Superior temporal gyrus (tissue), 1 donor: ENCODE results near the gene PRKN.
A peak's percentile ranks its signal among the peaks of the same experiment; 100 is the strongest.
"Not testable (repeated sequence)": the region's sequence is repeated elsewhere in the genome, so short reads cannot be mapped to it uniquely, and the experiment has no call there.

Experiments
- DNase-seq: peaks from one replicate; pipeline ENCODE4 v3.0.0-alpha.2; 2016; ENCODE audit errors: extremely low spot score

Gene PRKN

DNA sequence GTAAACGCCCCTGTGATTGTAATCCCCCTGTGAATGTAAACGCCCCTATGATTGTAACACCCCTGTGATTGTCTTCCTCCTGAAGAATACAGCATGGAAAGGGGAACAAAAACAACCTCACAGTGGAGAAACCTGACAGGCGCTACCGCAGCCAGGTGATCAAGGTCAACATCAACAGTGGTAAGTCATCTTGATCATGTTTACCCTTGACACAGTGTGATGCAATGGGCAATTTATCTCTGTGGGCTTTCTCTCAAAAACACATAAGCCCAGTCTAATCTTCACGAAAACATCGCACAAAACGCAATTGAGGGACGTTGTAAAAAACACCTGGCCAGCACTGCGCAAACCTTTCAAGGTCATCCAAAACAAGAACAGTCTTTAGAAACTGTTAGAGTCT lies 277.2 kb downstream of the PRKN start:
- no peak for DNase-seq

DNA sequence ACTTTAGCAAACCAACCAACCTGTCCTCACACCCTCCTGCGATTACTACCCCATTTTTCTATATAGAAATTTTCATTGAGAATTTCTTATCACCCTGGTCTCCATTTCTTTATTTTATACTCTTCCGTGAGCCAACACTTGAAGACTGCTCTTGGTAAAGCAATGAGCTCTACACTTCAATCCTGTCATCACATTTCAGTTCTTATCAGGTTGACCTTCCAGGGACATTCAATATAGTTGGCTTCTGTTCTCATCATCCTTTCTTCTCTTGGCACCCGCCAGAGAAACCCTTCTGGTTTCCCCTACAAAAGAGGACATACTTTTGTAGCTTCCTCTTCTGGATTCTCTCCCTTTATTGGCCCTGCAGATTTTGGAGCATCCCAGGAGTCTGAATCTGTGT lies 279.3 kb downstream of the PRKN start:
- no peak for DNase-seq

DNA sequence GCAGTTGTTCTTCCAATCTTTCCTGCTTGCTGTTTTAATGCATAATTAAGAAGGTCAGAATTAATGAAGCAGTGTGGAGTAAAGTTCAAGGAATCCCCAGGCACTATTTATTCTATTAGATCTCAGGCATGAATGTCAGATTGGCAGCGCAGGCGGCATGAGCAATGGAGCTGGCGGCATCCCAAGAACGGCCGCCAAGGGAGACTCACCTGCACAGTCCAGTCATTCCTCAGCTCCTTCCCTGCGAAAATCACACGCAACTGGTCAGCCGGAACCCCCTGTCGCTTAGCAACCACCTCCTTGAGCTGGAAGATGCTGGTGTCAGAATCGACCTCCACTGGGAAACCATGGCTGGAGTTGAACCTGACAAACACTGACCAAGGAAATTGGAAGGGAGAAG lies 284.5 kb downstream of the PRKN start:
- no peak for DNase-seq

DNA sequence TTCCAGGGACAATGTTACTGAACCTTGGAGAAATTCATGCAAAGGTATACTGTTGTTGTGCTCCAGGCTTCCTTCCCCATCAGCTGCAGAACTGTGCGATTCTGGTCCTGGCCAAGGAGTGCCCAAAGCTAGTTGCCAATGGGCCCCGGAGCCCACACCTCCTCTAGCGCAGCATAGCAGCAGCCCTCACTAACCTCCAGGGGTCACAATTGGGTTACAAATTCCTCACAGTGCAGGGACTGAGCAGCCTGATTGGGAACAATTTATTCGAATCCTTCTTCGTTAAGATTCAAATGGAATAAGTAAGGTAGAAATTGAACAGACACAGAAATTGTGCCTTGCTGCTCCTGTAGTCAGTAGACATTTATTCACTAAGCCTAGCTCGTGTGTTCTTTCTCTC lies 284.9 kb downstream of the PRKN start:
- DNase-seq: peak; percentile 83

DNA sequence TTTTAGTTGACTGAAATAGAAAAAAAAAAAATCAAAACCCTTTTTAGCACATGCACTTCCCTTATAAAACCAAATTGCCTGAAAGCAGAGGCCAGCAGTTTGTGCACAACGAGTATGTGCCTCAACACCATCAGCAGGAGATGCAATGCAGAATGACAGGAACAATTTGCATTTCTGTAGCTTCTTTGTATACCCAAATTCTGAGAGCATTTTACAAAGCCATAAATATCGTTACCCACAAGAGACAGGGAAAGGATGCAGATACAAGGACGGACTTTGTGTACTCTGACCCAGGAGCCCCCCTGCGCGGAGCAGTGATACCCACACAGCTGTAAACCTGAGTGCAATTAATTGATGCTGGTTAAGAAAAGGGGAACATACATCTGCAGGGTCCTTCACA lies 285.6 kb downstream of the PRKN start:
- DNase-seq: no peak

DNA sequence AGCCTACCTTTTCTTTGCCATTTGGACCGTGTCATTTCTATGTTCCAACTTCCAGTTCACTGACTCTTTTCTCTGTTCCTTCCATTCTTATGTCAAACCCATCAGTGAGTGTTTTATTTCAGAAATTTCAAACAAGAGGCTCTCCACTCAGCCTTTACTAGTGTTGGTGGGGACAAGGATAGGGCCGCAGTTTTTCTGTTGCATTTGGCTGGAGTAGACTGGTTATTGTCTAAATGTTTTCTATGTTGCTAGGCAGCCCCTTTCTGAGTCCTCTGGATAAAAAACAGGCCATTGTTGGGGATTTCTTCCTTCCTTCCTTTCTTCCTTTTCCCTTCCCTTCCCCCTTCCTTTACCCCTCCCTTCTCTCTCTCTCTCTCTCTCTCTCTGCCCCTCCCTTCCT lies 288.6 kb downstream of the PRKN start:
- no peak for DNase-seq

DNA sequence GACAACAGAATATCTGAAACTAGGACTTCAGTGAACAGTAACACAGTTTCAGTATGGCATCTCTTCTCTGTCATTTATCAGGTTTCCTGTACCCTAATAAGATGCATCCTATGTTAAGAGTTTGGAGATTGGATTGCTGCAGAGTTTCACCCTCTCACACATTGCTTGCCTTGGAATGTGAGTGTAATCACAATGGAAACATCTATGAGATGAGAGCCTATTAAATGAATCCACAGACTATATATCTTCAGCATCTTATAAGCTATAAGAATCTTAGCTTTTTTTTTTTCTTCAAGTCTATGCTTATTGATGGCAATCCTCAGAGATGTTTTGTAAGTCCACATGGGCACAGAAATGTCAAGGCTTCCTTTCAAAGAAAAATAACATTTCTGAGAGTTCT lies 292.5 kb downstream of the PRKN start:
- DNase-seq: no peak

DNA sequence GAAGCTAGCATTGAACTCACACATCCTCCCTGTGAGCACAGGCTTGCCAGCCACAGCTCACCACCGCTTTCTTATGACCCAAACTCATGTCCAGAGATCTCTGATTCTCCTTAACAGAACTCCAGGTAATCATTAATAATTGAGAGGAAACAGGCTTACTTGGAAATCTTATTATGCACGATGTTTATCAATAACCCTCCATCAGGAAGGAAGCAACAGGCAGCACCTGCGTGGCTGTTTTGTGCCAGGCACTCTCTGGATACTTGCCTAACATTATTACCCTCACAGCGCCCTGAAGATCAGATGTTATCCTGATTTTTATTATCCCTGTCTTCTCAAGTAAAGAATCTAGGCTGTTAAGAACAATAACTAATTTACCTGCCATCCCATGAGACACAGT lies 306.6 kb downstream of the PRKN start:
- DNase-seq: no peak

DNA sequence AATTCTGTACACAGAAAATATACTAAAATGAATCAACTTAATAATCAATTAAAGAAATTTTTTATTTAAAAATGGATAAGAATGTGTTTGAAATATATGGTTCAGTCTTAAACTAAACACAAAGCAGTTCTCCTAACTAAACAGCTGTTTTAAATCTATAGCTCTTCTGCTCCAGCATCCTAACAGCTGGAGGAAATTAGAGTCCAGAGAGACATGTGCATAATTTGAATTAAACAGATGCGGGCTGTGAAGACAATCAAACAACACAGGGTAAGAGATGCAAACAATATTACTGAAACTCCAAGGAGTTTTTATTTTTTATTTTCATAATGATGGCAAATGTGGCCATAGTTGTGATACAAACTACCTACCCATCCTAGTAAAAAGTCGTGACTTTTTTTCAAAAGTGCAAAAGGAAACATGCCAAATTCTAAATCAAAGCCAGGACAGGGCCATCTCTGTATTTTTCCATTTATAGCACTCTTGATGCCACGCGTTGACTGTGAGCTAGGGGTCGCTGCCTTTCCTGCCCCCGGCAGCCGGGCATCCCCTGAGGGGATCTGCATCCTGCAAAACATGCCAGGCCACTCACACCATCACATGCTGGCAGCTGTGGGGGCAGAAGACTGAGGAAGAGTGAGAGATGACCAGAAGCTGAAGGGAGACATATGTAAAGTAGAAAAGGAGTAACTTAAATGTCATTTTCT lies 310.6 kb downstream of the PRKN start:
- DNase-seq: no peak

DNA sequence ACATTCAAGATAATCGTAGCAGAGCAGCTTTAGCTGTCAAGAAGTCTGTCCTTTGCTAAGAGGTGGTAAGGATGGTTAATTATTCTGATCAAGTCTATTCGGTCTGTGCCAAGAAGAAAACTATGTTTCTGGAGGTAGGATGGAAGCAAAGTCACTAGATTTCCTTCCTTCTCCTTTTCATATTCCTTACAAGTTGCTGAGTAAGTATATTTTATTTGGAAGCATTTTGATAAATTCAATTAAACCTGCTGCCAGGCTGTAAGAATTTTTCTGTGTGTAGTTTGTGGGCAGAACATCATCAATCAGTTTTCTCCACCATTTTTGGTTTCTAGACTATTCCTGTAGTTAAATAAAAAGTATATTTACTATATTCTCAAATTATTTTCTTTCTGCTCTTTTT lies 311.3 kb downstream of the PRKN start:
- DNase-seq: no peak

DNA sequence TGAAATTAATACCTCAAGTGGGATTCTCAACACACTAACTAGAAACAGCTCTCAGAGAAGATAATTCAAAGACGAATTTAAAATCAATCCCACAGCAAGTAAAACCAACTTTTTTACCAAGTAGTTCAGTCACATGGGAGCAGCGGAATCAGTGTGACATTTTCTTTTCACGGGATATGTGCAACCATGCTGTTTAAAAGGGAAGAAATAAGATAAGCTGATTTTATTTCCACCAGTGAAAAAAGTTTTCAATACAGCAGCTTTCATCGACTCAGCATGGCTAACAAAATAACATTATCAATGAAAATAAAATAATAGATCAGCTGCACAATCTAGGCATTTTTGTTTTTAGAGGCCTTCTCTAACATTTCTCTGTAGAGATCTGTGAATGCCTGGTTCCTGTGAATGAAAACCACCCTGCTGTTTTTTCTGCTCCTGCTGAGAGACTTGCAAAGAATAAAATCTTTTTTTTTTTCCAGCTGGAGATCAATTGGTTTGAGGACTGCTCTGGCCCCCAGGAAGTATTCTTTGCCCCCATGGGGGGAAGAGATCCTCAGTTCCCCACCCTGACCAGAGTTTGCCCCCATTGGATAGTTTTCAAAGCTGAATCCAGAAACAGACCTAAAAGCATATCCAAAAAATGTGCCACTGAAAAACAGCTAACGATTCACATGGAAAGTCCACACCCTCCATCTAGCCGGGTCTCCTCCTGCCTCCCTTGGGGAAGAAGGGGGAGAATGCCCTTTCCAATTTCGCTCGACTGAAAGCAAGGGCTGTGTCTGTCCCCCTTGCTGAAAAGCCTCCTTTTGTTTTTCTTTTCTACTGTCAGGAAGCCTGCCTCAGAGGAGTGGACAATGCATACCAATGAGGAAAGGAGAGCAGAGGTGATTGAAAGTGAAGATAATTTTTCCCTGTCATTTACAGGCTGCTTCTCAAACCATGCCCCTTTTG lies 317.6 kb downstream of the PRKN start:
- no peak for DNase-seq

DNA sequence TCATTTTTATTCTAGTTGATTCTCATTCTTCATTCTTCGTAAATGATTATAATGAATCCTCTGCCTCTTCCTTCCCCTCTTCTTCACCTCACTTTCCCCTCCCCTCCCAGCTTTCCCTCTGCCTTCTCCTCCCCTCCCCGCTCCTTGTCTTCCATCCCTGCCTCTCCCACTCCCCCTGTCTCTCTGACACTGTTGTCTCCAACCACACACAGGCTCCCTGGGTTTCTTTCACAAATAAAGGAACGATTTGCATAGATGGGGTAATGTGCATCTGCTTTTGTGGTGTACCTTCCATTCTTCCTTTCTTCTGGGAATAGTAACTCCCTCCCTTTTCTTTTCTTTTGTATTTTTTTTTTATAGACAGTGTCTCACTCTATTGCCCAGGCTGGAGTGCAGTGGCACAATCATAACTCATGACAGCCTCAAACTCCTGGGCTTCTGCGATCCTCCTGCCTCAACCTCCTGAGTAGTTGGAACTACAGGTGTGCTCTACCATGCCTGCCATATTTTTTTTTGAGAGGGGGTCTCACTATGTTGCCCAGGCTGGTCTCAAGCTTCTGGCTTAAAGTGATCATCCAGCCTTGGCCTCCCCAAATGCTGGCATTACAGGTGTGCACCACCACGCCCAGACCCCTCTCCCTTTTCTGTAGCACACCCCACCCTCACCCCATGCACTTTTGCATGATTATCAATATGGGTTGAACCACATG lies 318.6 kb downstream of the PRKN start:
- DNase-seq: no peak

DNA sequence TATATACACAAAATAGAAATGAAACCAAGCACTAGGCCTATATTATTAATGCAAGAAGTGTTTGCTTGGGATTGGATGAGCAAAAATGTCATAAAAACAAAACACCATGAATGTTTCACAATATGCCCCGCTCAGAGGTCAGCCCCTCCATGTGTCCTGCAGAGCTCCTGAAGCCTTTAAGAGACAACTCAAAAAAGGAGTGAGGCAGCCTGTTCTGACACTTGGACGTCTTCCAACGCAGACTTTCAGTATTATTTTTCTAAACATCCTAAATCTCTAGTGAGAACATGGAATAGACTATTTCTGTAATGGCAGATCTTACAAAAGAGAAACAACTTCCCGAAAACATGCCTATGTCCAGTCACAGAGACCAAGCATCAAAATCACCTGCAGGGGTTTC lies 322.6 kb downstream of the PRKN start:
- no peak for DNase-seq

DNA sequence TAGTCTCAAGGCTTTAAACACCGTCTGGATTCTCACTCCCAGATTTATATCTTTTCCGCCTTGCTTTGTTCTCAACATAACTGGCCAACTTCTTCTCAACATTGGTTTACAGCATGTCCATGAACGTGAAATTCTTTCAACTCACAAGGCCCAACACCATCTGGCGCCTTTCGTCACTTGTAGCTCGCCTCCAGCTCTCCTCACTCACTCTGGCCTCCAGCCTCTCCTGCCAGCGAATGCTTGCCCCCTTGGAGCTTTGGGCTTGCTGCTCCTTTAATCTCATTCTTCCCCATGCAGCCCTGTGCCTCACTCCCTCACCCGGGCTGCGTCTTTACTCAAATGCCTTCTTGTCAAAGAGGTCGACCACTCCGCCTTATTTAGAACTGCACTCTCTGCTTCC lies 324.5 kb downstream of the PRKN start:
- DNase-seq: no peak

DNA sequence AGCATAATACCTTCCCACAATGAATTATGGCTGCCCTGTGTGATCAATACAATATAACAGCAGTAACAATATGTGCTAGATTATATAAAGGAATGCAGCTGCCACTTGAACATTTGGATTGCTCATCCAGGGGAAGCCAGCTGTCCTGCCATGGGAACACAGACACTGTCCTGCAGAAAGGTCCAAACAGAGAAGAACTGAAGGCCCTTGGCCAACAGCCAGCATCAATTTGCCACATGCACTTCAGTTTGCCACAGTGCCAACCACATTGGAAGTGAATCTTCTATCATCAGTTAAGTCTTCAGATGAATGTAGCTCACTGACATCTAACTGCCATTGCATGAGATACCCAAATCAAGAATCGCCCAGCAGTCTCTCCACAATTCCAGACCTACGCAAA lies 332.4 kb downstream of the PRKN start:
- DNase-seq: no peak

DNA sequence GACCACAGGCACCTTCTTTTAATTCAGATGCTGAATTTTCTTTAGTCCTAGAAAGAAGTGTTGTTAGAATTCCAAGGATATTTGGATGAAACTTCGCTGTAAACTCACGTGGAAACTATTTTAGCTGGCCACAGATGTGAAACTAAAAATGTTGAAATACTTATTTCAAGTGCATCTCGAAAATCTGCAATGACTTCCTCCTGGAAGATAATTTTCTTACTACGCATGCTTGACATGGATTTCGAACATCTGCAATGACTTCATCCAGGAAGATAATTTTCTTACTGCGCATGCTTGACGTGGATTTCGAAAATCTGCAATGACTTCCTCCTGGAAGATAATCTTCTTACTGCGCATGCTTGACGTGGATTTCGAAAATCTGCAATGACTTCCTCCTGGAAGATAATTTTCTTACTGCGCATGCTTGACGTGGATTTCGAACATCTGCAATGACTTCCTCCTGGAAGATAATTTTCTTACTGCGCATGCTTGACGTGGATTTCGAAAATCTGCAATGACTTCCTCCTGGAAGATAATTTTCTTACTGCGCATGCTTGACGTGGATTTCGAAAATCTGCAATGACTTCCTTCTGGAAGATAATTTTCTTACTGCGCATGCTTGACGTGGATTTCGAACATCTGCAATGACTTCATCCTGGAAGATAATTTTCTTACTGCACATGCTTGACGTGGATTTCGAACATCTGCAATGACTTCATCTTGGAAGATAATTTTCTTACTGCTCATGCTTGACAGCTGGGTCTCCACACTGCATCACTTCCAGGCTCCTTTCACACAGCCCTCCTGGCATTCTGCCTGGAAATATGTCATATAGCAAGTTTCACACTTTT lies 336.4 kb downstream of the PRKN start:
- DNase-seq: not testable (repeated sequence)

DNA sequence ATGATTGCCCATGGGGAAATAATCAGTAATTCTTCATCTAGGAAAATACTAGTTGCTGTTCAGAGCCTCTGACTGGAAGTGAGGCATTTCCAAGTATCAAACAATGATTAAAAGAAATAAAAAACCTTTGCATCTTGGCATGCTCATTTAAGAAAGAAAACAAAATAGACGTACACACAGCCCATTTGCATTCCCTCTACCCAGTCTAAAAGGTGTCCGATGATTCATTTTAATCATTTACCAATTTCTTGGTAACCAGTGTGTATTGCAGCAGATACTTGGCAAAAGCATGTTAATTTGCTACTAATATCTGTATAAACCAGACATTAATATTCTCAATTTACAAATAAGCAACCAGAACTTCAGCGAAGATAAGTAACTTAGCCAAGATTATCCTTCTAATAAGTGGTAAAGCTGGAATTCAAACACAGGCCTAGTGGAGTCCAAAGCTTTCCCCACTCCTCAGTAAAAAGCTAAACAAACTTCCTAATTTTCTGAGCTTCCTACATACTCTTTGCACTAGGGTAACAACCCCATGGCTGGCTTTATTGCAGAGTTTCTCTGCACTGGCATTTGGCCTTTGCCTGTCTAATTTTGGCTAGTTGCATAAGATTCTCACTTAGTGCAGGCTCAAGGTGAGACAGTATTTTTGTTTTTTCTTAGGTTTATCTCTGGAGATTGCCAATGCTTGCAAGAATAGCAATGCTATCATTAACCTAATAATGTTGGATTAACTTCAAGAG lies 338.1 kb downstream of the PRKN start:
- no peak for DNase-seq

DNA sequence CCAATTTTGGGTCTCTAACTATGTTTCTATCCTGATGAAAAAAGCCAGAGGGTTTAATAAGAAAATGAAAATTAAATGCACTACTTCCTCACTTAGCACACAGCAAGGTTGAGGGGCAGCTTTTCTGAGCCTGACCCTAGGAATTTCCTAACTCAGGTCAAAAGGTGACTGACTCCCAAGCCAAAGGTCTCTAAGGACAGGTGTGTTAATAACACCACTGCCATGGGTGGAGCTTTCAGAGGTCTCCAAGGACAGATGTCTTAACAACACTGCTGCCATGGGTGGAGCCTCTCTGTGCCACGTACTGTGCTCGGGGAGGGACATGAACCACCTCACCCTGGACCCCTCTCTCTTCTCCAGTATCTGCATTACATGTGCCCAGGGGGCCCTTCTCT lies 339.2 kb downstream of the PRKN start:
- no peak for DNase-seq

DNA sequence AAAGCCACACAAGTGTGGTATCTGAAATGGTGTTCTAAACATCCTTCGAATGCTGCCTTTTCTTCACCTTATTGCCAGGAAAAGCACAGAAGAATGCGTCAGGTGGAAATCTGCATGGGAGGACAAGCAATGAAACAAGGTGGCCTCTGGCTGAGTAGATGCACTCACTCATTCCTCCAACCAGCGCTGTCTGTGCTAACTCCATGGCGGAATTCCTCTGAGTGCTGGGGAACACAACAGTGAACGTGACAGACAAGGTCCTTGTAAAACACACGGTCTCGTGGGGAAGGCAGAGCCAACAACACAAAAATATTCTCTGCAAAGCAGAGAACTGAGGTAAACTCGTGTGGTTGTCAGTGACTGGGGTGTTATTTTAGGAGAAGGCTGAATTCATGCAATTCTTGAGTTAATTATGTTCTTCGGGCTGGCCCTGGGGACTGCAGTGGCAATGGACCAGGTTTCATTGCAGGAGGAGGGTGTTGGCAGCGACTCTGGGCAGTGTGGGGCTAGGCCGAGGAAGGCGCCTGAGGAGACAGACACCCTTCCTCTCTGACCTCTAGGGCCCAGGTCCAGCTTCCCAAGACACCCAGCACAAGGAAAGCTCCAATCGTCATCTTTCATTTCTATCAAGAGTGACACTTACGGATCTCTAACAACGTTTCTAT lies 339.7 kb downstream of the PRKN start:
- no peak for DNase-seq

DNA sequence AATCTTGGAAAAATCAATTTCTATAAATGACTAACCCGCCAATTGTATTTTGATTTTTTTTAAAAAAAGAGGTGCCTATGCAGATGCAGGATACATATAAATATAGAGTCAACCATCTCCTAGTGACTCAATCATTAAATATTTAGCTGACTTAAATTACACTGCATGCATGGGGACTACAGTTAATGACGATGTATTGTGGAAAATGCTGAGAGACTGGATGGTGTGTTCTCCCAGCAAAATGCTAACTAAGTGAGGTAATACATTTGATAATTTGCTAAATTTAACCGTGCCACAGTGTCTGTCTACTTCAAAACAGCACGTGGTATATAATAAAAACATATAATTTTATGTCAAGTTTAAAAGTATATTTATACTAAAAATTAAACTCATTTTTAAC lies 341.6 kb downstream of the PRKN start:
- DNase-seq: no peak
